ENCODE measurements around the gene OPRL1. TPM values are rescaled to one million over a fixed set of nuclear protein-coding genes. Genes with fewer than 3 reads are reported as not detected.

Gene OPRL1
- total RNA-seq, 1 experiment from 2014 or later: 1.5 TPM

- H3F3A ChIP-seq (ENCODE audit: insufficient read depth, low read depth): peaks cover 3% of the 10 kb centered on the region; the same call in 1 of the 2 replicates
- H3K36me3 ChIP-seq (ENCODE audit: low read depth): no peaks in the 10 kb centered on the region
- no TSS peak for BruUV-seq (replicated peaks)
- TF ChIP-seq CTCF (conservative IDR thresholded peaks at IDR 0.05): no peak
- no peak for TF ChIP-seq EZH2 (IDR thresholded peaks at IDR 0.05; ENCODE audit: low read depth)
- no peak overlapping the region for H3K4me3 ChIP-seq
- H3K4me2 ChIP-seq: no peak overlapping the region
- no peak overlapping the region for H2AFZ ChIP-seq
- intact Hi-C loops (cut with micrococcal nuclease; ENCODE audit: unreplicated experiment): no loop called here
- H3K27me3 ChIP-seq (ENCODE audit: insufficient read depth, low read depth): no peaks in the 10 kb centered on the region
- H3K4me1 ChIP-seq (replicated peaks; ENCODE audit: insufficient read depth): 0 out of 2 replicates have a peak, but pooled peaks cover under 1% of the 10 kb centered on the region
- DNase-seq: no peak
- peaks cover 1% of the 10 kb centered on the region; the same call in 1 of the 2 replicates for H3K79me2 ChIP-seq (ENCODE audit: low read depth)
- no peaks in the 10 kb centered on the region for H3K9me3 ChIP-seq (ENCODE audit: insufficient read depth, low read depth)
- H3K27ac ChIP-seq: no peak overlapping the region
- peaks cover 6% of the 10 kb centered on the region for H4K20me1 ChIP-seq (ENCODE audit: insufficient read depth)
- POLR2A ChIA-PET (ENCODE audit: unreplicated experiment): no interaction called here
- CTCF ChIA-PET: no interaction called here
- H3K9me2 ChIP-seq (ENCODE audit: insufficient read depth): no peaks in the 10 kb centered on the region
Measured at GRCh38 chr20:64072498-64073063, 7.3 kb upstream of the OPRL1 start.

DNA sequence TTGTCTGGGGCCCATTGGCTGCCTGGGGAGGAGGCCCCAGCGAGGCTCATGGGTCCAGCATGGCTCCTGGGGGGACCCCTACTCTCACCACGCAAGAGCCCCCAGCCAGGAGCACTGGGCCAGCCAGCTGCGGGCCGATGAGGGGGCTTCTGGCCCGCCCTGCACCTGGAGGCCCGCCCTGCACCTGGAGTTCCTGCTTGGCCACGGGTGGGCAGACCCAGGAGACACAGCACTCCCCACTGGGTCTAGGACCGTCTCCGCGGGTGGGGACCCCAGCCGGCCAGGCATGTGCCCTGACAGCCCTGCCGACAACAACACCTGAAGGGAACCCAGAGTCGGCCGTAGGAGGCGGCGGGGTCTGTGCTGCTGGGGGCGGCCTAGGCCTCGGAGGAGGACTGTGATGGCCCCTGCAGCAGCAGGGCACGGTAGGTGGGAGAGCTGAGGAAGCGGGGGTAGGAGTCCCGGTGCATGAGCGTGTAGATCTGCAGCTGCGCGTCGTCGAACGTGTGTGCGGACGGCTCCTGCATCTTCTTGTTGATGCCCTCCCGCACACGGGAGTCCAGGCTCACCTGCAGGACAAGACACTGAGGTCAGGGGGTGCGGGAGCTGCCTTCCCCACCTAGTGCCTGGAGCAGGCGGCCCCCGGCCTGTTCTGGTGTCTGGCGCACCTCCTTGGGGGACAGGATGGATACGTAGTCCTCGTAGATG lies 6.3 kb upstream of the OPRL1 start:
- Histone ChIP-seq H4K20me1 (ENCODE audit: insufficient read depth) (peaks cover 14% of the 10 kb centered on the region), H3F3A (ENCODE audit: insufficient read depth, low read depth) (peaks cover 3% of the 10 kb centered on the region; the same call in 1 of the 2 replicates), H3K79me2 (ENCODE audit: low read depth) (peaks cover 12% of the 10 kb centered on the region), H3K9me3 (ENCODE audit: insufficient read depth, low read depth) (no peaks in the 10 kb centered on the region), H2AFZ (no peak overlapping the region), H3K4me2 (no peak overlapping the region), H3K27ac (no peak overlapping the region), H3K4me1 (replicated peaks; ENCODE audit: insufficient read depth) (peaks cover 9% of the 10 kb centered on the region), H3K4me3 (no peak overlapping the region), H3K36me3 (ENCODE audit: low read depth) (no peaks in the 10 kb centered on the region), H3K27me3 (ENCODE audit: insufficient read depth, low read depth) (no peaks in the 10 kb centered on the region), H3K9me2 (ENCODE audit: insufficient read depth) (no peaks in the 10 kb centered on the region)
- ChIA-PET POLR2A (ENCODE audit: unreplicated experiment) (no interaction called here), CTCF (no interaction called here)
- TF ChIP-seq CTCF (conservative IDR thresholded peaks at IDR 0.05) (no peak), EZH2 (IDR thresholded peaks at IDR 0.05; ENCODE audit: low read depth) (no peak)
- DNase-seq: no peak
- BruUV-seq (replicated peaks): no TSS peak
- intact Hi-C loops (cut with micrococcal nuclease; ENCODE audit: unreplicated experiment): no loop called here

DNA sequence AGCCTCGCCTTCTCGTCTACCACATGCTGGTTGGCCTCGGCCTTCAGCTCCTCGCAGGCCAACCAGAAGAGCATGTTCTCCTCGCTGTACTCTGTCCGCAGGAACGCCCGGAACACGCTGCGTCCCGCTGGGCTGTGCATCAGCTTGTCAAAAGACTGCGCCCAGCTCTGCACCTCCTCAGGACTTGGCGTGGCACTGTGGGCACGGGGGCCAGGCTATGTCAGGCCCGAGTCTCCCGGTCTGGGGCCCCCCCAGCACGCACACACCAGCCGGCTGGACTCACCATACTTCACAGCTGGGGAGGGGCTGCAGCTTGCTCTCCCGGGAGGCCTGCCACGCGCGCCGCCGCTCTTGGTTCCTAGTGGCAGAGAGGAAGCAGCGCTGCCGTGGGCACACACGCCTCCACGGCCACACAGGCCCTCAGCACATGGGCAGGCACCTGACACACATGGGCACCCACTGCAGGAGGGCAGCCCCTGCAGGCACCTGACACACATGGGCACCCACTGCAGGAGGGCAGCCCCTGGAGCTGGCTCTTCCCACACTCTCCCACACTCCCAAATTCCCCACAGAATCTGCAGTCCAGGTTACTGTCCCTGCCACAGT lies 5.6 kb upstream of the OPRL1 start:
- no peak for DNase-seq
- no TSS peak for BruUV-seq (replicated peaks)
- intact Hi-C loops (cut with micrococcal nuclease; ENCODE audit: unreplicated experiment): no loop called here
- Histone ChIP-seq H3K9me2 (ENCODE audit: insufficient read depth) (no peaks in the 10 kb centered on the region), H3F3A (ENCODE audit: insufficient read depth, low read depth) (peaks cover 8% of the 10 kb centered on the region; the same call in 1 of the 2 replicates), H2AFZ (no peak overlapping the region), H3K4me3 (no peak overlapping the region), H3K27ac (no peak overlapping the region), H3K27me3 (ENCODE audit: insufficient read depth, low read depth) (no peaks in the 10 kb centered on the region), H3K79me2 (ENCODE audit: low read depth) (peaks cover 12% of the 10 kb centered on the region), H3K36me3 (ENCODE audit: low read depth) (no peaks in the 10 kb centered on the region), H3K9me3 (ENCODE audit: insufficient read depth, low read depth) (no peaks in the 10 kb centered on the region), H3K4me2 (no peak overlapping the region), H3K4me1 (replicated peaks; ENCODE audit: insufficient read depth) (peaks cover 14% of the 10 kb centered on the region), H4K20me1 (ENCODE audit: insufficient read depth) (peaks cover 14% of the 10 kb centered on the region)
- TF ChIP-seq EZH2 (IDR thresholded peaks at IDR 0.05; ENCODE audit: low read depth) (no peak), CTCF (conservative IDR thresholded peaks at IDR 0.05) (no peak)
- ChIA-PET POLR2A (ENCODE audit: unreplicated experiment) (no interaction called here), CTCF (no interaction called here)

Measured in PC-9 (cell line).